Brain microvascular endothelial cell (primary cell): ENCODE measurements around the gene DLG5.

Experiments used
- DNase-seq: peaks from one replicate; pipeline ENCODE4 v3.0.0-alpha.2; 2020
- H3K27ac ChIP-seq: fragments of 250-450 bp; sonication (Bioruptor Pico); 2 replicates; pipeline ENCODE4 v1.5.1; 2020; ENCODE audit warnings: mild to moderate bottlenecking, moderate library complexity
- H3K27me3 ChIP-seq: fragments of 250-450 bp; sonication (Bioruptor Pico); replicated peaks from 2 replicates; pipeline ENCODE4 v1.5.1; 2020; ENCODE audit warnings: mild to moderate bottlenecking
- H3K36me3 ChIP-seq: fragments of 250-450 bp; sonication (Bioruptor Pico); replicated peaks from 2 replicates; pipeline ENCODE4 v1.5.1; 2020; ENCODE audit warnings: mild to moderate bottlenecking
- H3K4me3 ChIP-seq: 2 replicates; pipeline ENCODE4 v1.5.1; 2011; ENCODE audit warnings: low read depth, mild to moderate bottlenecking, control low read depth, low read length, moderate library complexity
- in situ Hi-C: cut with HindIII; loops from 2 replicates; pipeline ENCODE4 v1.10.0; 2017; ENCODE audit warnings: low sequenced_read_pairs, low pct_ligation_motif_present
- TF ChIP-seq, protein P1 (sequence below): IDR thresholded peaks from 2 replicates; pipeline ENCODE4 v1.5.1; 2011; ENCODE audit warnings: low read depth, mild to moderate bottlenecking, moderate library complexity, low read length, control low read depth, inconsistent platforms; ENCODE audit errors: missing control alignments

The DLG5 gene

DNA sequence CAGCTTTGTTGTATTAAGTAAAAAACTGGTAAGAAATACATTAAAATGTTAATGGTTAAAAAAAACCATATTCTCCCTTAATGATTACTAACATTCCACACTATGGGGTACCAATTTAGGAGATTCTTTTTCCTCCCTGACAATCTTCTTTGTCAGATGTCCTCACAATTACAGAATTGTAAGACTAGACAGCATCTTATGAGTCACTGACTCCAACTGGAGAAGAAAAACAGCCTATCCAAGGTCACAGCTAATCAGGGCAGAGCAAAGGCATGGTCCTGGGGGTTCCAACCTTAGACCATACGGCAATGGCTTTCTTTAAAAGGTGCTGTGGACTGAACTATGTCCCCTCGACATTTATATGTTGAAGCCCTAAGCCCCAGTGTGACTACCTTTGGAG lies 127.6 kb downstream of the DLG5 start:
- H3K27ac ChIP-seq = no peak overlapping the region
- H3K27me3 ChIP-seq = no peaks in the 10 kb centered on the region
- no peak overlapping the region for H3K4me3 ChIP-seq
- peak; percentile 13 for DNase-seq
- in situ Hi-C loops = no loop called here
- peaks cover 23% of the 10 kb centered on the region for H3K36me3 ChIP-seq
- TF ChIP-seq, protein P1, sequence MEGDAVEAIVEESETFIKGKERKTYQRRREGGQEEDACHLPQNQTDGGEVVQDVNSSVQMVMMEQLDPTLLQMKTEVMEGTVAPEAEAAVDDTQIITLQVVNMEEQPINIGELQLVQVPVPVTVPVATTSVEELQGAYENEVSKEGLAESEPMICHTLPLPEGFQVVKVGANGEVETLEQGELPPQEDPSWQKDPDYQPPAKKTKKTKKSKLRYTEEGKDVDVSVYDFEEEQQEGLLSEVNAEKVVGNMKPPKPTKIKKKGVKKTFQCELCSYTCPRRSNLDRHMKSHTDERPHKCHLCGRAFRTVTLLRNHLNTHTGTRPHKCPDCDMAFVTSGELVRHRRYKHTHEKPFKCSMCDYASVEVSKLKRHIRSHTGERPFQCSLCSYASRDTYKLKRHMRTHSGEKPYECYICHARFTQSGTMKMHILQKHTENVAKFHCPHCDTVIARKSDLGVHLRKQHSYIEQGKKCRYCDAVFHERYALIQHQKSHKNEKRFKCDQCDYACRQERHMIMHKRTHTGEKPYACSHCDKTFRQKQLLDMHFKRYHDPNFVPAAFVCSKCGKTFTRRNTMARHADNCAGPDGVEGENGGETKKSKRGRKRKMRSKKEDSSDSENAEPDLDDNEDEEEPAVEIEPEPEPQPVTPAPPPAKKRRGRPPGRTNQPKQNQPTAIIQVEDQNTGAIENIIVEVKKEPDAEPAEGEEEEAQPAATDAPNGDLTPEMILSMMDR = no peak

DNA sequence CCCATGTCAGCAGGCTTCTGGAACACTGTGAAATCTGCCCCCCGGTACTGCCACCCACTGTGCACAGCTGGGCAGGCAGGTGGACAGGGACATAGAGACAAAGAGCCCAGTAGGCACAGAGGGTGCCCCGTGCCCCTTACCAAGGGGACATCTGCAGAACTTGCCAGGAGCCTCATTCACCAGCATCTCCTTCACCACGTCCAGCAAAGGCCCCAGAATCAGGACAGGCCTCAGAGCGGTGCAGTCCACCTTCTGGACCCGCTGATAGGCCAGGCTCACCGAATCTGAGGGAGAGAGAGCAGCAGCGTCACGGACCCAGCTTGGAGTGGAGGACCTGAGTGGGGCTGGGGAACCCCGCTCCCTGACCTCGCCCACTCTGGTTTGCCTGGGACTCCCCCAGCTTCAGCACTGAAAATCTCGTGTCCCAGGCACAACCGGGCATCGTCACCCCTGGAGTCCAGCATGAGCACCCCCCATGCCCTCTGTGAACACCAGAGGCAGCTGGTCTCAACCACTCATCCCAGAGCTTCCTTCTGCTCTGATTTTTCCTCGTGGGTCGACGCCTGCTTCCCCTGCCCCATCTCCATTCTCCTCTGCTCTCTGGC lies 130.1 kb downstream of the DLG5 start:
- H3K4me3 ChIP-seq = no peak overlapping the region
- TF ChIP-seq, protein P1 = no peak
- H3K27ac ChIP-seq = no peak overlapping the region
- peaks cover 28% of the 10 kb centered on the region for H3K36me3 ChIP-seq
- in situ Hi-C loops = no loop called here
- no peak for DNase-seq
- no peaks in the 10 kb centered on the region for H3K27me3 ChIP-seq

DNA sequence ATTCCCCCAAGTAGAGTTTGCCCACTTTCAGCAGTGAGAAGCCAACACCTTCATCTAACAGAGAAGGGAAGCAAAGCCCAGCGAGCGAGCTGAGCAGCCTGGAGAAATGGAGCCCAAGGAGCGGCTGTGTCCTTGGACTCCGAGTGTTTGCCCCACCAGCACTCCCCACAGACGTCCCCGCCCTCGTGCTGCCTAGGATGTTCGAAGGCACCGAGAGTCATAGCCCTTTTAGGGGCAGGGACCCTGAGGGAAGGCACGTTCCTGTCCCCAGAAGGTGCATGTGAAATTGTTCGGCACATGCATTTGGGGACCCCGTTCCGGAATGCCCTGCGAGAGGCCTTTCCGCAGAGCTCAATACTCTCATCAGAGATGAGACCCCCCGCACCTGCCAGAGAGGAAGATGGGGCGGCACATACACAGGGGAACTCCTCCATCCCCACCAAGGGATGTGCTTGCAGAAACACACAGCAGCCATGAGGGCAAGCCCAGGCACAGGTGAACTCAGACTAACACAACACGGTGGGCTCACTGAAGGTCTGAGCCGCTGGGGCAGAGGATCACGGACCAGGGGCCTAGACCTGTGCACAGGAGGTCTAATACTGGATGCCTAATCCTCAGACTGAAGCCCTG lies 131.0 kb downstream of the DLG5 start:
- Histone ChIP-seq H3K36me3 (peaks cover 28% of the 10 kb centered on the region), H3K27me3 (no peaks in the 10 kb centered on the region), H3K4me3 (no peak overlapping the region), H3K27ac (no peak overlapping the region)
- TF ChIP-seq, protein P1 = no peak
- in situ Hi-C loops = no loop called here
- no peak for DNase-seq

DNA sequence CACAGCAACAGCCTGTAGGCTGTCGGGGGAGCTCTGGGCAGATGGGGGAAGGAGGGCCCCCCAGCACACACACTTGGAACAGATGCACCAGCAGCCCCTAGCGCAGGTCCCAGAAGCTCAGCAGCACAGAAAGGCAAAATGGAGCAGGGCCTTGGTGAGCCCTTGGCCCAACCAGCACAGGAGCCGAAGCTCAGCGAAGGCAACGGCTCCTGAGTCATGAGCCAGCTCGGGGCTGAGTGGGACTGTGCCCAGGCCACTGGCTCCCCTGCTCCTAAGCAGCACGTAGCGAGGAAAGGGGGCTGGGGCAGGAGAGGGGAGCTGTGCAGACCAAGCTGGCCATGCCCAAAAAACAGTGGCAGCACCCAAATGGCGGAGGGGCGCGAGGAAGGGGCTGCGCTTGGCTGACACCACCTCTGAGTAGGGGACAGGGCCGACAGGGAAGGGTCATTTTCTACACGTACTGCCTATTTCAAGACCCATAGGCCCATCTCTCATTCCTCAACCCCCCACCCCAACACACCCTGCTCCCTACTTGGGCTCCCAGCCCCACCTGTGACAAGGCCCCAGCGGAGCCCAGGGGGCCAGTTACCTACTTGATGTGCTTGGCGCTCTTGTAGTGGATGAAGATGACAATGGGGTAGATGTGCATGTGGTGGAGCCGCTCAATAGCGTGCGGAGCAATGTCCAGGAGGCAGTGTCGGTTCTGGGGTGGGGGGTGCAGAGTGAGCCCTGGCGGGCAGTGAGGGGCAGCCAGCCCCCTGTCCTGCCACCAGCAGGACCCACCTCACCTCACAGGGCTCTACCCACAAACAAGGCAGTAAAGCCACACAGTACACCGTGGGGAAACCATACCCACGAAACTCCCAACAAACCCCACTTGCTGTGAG lies 132.1 kb downstream of the DLG5 start:
- Histone ChIP-seq H3K27ac (no peak overlapping the region), H3K4me3 (no peak overlapping the region), H3K36me3 (peaks cover 23% of the 10 kb centered on the region), H3K27me3 (no peaks in the 10 kb centered on the region)
- no peak for DNase-seq
- TF ChIP-seq, protein P1 = no peak
- in situ Hi-C loops = no loop called here

DNA sequence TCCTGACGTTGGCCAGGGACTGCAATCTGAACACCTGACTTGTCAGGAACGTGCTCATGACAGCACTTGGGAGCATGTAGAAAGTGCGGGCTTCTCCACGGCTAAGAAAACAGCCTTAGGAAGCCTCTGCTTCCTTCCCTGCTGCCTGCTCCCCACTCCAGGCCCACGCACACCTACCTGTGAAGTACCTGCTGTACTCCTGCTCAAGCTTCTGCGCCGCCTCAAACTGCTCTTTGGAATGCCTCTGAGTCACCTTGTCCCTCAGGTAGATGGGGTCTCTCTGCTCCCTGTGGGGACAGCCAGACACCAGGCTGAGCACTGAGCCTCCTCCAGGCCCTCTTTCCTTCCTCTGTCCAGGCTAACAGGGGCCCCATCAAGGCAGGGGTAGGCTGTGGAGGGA lies 132.7 kb downstream of the DLG5 start:
- no peak for DNase-seq
- in situ Hi-C loops = no loop called here
- H3K27me3 ChIP-seq = no peaks in the 10 kb centered on the region
- H3K27ac ChIP-seq = no peak overlapping the region
- TF ChIP-seq, protein P1 = no peak
- H3K36me3 ChIP-seq = peaks cover 22% of the 10 kb centered on the region
- no peak overlapping the region for H3K4me3 ChIP-seq
